ENCODE measurements around the gene NFYB. TPM values are rescaled to one million over a fixed set of nuclear protein-coding genes. Genes with fewer than 3 reads are reported as not detected.

NFYB gene
- total RNA-seq, 5 donors from 2014 or later (not counting 1 experiment from before 2014, with no cell fraction given), result 15.6 to 23.7 (median 22.3) TPM

DNA sequence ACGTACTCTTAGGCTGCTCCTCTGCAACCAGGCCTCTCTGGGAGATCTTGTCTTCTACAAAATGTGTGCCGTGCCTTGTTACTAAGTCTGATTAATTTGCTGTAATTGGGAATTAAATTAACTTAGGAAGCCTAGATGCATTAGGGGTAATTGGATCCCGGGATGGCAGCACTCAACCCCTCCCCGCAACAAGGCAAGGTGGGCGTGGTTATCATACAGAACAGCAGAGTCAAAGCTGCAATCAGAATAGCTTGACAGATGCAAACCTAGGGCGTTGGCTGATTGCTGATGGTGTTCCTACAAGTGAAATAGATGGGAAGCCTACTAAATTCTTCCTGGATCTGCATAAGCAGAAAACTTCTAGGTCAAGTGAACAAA is 34.5 kb upstream of the NFYB start:
- no peaks in the 10 kb centered on the region for H3K27me3 ChIP-seq (replicated peaks in 1 of 2; ENCODE audit: control insufficient read depth in 2 of 2, extremely low read depth in 1 of 2, insufficient read depth in 2 of 2, low read length in 1 of 2)
- Mint-ChIP-seq H3K4me1 (no peaks in the 10 kb centered on the region), H3K4me3 (no peak overlapping the region), H3K9me3 (no peaks in the 10 kb centered on the region), H3K27me3 (peaks cover 0 to 5% of the 10 kb centered on the region in 2 donors), H3K36me3 (no peaks in the 10 kb centered on the region), H3K27ac (no peak overlapping the region)
- DNase-seq (no peak), ATAC-seq (replicated peaks in 1 of 4) (no peak)
- 100% methylated on average over 1 of the region's 6 CpGs for WGBS (ENCODE audit: insufficient coverage)
- ChIA-PET POLR2A (no interaction called here), CTCF (no interaction called here)
- H3K4me3 ChIP-seq (ENCODE audit: control insufficient read depth in 1 of 2, extremely low read depth in 1 of 2, low read length in 1 of 2), result no peak overlapping the region
- H3K27ac ChIP-seq (ENCODE audit: low read length), result no peak overlapping the region
- no peaks in the 10 kb centered on the region for H3K36me3 ChIP-seq (ENCODE audit: control insufficient read depth in 2 of 2, extremely low read depth in 1 of 2, insufficient read depth in 1 of 2, low read length in 1 of 2)
- no peaks in the 10 kb centered on the region for H3K4me1 ChIP-seq (ENCODE audit: control insufficient read depth in 1 of 2, extremely low read depth in 1 of 2, insufficient read depth in 2 of 2, low read length in 2 of 2)
- H3K9me3 ChIP-seq, result no peaks in the 10 kb centered on the region

GRCh38 chr12:104171785-104172569 is 34.0 kb upstream of the NFYB start:
- DNase-seq (no peak), ATAC-seq (replicated peaks in 1 of 4) (no peak)
- Mint-ChIP-seq H3K4me3 (no peak overlapping the region), H3K27ac (no peak overlapping the region), H3K4me1 (no peaks in the 10 kb centered on the region), H3K27me3 (peaks cover 0 to 5% of the 10 kb centered on the region in 2 donors), H3K9me3 (no peaks in the 10 kb centered on the region), H3K36me3 (no peaks in the 10 kb centered on the region)
- Histone ChIP-seq H3K9me3 (no peaks in the 10 kb centered on the region), H3K4me3 (ENCODE audit: control insufficient read depth in 1 of 2, extremely low read depth in 1 of 2, low read length in 1 of 2) (no peak overlapping the region), H3K27me3 (replicated peaks in 1 of 2; ENCODE audit: control insufficient read depth in 2 of 2, extremely low read depth in 1 of 2, insufficient read depth in 2 of 2, low read length in 1 of 2) (no peaks in the 10 kb centered on the region), H3K4me1 (ENCODE audit: control insufficient read depth in 1 of 2, extremely low read depth in 1 of 2, insufficient read depth in 2 of 2, low read length in 2 of 2) (no peaks in the 10 kb centered on the region), H3K27ac (ENCODE audit: low read length) (no peak overlapping the region), H3K36me3 (ENCODE audit: control insufficient read depth in 2 of 2, extremely low read depth in 1 of 2, insufficient read depth in 1 of 2, low read length in 1 of 2) (no peaks in the 10 kb centered on the region)
- 81% methylated on average over 13 of the region's 28 CpGs for WGBS (ENCODE audit: insufficient coverage)
- CTCF ChIA-PET, result no interaction called here
- POLR2A ChIA-PET, result no interaction called here

GRCh38 chr12:104168596-104168995 is 30.6 kb upstream of the NFYB start:
- peaks cover 0 to 5% of the 10 kb centered on the region in 2 donors for H3K27me3 Mint-ChIP-seq
- no peak overlapping the region for H3K27ac Mint-ChIP-seq
- H3K36me3 ChIP-seq (ENCODE audit: control insufficient read depth in 2 of 2, extremely low read depth in 1 of 2, insufficient read depth in 1 of 2, low read length in 1 of 2), result no peaks in the 10 kb centered on the region

DNA sequence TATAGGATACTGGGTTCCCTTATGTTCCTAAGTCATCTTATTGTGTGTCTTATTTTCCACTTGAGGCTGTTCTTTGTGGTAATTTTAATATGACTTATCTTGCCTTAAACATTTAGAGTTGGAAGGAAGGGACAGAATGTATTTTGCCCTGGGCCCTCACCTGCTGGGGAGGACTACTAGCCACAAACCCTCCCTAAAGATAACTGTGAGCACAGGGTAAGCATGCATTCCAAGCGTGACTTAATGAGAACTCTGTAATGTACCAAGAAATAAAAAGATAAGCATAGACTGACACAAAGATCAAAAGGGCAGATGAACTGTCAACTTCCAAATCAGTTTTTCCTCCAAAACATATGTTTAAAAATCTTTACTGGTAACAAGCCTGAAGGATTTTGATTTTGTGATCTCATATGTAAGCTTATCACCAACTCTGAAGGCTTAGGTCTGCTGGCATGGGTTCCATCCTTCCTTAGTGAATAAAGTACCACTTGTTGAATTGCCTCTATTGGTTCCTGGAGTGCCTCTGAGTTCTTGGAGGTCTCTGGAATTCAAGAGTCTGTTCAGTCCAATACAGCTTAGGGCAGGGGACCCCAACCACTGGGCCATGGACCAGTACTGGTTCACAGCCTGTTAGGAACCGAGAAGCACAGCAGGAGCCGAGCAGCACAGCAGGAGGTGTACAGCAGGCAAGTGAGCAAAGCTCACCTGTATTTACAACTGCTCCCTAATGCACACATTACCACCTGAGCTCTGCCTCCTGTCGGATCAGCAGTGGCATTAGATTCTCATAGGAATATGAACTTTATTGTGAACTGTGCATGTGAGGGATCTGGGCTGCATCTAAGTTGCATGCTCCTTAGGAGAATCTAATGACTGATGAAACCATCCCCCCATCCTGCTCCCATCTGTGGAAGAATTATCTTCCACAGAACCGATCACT is 29.8 kb upstream of the NFYB start:
- Histone ChIP-seq H3K4me1 (ENCODE audit: control insufficient read depth in 1 of 2, extremely low read depth in 1 of 2, insufficient read depth in 2 of 2, low read length in 2 of 2) (no peaks in the 10 kb centered on the region), H3K9me3 (no peaks in the 10 kb centered on the region), H3K36me3 (ENCODE audit: control insufficient read depth in 2 of 2, extremely low read depth in 1 of 2, insufficient read depth in 1 of 2, low read length in 1 of 2) (no peaks in the 10 kb centered on the region), H3K27ac (ENCODE audit: low read length) (no peak overlapping the region), H3K27me3 (replicated peaks in 1 of 2; ENCODE audit: control insufficient read depth in 2 of 2, extremely low read depth in 1 of 2, insufficient read depth in 2 of 2, low read length in 1 of 2) (no peaks in the 10 kb centered on the region), H3K4me3 (ENCODE audit: control insufficient read depth in 1 of 2, extremely low read depth in 1 of 2, low read length in 1 of 2) (no peak overlapping the region)
- Mint-ChIP-seq H3K9me3 (no peaks in the 10 kb centered on the region), H3K36me3 (no peaks in the 10 kb centered on the region), H3K4me3 (no peak overlapping the region), H3K4me1 (no peaks in the 10 kb centered on the region), H3K27me3 (peaks cover 0 to 5% of the 10 kb centered on the region in 2 donors), H3K27ac (no peak overlapping the region)
- POLR2A ChIA-PET, result no interaction called here
- CTCF ChIA-PET, result no interaction called here
- DNase-seq (no peak), ATAC-seq (replicated peaks in 1 of 4) (no peak)
- no CpG with 5 or more reads among the region's 5 CpGs for WGBS (ENCODE audit: insufficient coverage)

More at GRCh38 chr12:104168596-104168995, 30.6 kb upstream of the NFYB start:
- ChIA-PET CTCF (no interaction called here), POLR2A (no interaction called here)
- H3K27me3 ChIP-seq (replicated peaks in 1 of 2; ENCODE audit: control insufficient read depth in 2 of 2, extremely low read depth in 1 of 2, insufficient read depth in 2 of 2, low read length in 1 of 2), result no peaks in the 10 kb centered on the region
- no peaks in the 10 kb centered on the region for H3K9me3 ChIP-seq
- H3K4me1 Mint-ChIP-seq, result no peaks in the 10 kb centered on the region
- no peaks in the 10 kb centered on the region for H3K4me1 ChIP-seq (ENCODE audit: control insufficient read depth in 1 of 2, extremely low read depth in 1 of 2, insufficient read depth in 2 of 2, low read length in 2 of 2)
- H3K4me3 ChIP-seq (ENCODE audit: control insufficient read depth in 1 of 2, extremely low read depth in 1 of 2, low read length in 1 of 2), result no peak overlapping the region
- H3K27ac ChIP-seq (ENCODE audit: low read length), result no peak overlapping the region
- H3K4me3 Mint-ChIP-seq, result no peak overlapping the region
- ATAC-seq (replicated peaks in 1 of 4) (no peak), DNase-seq (no peak)
- H3K9me3 Mint-ChIP-seq, result no peaks in the 10 kb centered on the region
- H3K36me3 Mint-ChIP-seq, result no peaks in the 10 kb centered on the region
- WGBS (ENCODE audit: insufficient coverage), result 80% methylated on average over 1 of the region's 5 CpGs

DNA sequence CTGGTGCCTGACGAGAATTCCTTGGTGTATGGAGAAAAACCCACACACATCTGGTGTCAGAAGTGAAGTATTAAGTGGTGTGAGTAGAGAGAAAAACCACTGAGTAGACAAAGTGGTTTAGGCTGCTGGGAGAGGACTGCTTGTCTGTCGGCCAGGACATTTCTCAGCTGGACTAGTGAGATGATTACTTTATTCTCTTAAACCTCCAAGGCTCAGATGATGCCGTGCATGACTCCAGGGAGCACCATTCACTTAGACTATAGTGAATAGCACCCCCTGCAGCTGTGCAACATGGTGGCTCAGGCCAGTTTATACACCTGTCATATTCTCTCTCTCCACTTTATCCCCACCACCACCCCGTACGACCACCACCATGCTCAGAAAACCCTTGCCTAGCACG is 28.5 kb upstream of the NFYB start:
- H3K27me3 ChIP-seq (replicated peaks in 1 of 2; ENCODE audit: control insufficient read depth in 2 of 2, extremely low read depth in 1 of 2, insufficient read depth in 2 of 2, low read length in 1 of 2), result no peaks in the 10 kb centered on the region
- no peaks in the 10 kb centered on the region for H3K36me3 ChIP-seq (ENCODE audit: control insufficient read depth in 2 of 2, extremely low read depth in 1 of 2, insufficient read depth in 1 of 2, low read length in 1 of 2)
- no peak overlapping the region for H3K27ac ChIP-seq (ENCODE audit: low read length)
- Mint-ChIP-seq H3K9me3 (no peaks in the 10 kb centered on the region), H3K27me3 (peaks cover 4 to 7% of the 10 kb centered on the region in 2 donors), H3K36me3 (no peaks in the 10 kb centered on the region), H3K27ac (no peak overlapping the region), H3K4me3 (no peak overlapping the region), H3K4me1 (no peaks in the 10 kb centered on the region)
- no peak overlapping the region for H3K4me3 ChIP-seq (ENCODE audit: control insufficient read depth in 1 of 2, extremely low read depth in 1 of 2, low read length in 1 of 2)
- 98% methylated on average over 5 of the region's 6 CpGs for WGBS (ENCODE audit: insufficient coverage)
- ChIA-PET POLR2A (no interaction called here), CTCF (interaction anchor here in 1 of 2 donors (0.7 kb wide), 1 partner anchor 306 kb away, joined by 5 read pairs; no protein-coding TSS in a partner anchor)
- H3K4me1 ChIP-seq (ENCODE audit: control insufficient read depth in 1 of 2, extremely low read depth in 1 of 2, insufficient read depth in 2 of 2, low read length in 2 of 2), result no peaks in the 10 kb centered on the region
- DNase-seq (no peak), ATAC-seq (replicated peaks in 1 of 4) (no peak)
- no peaks in the 10 kb centered on the region for H3K9me3 ChIP-seq

GRCh38 chr12:104165801-104166200 is 27.8 kb upstream of the NFYB start:
- H3K9me3 ChIP-seq, result no peaks in the 10 kb centered on the region
- ChIA-PET CTCF (interaction anchor here in 1 of 2 donors (0.7 kb wide), 1 partner anchor 161 kb away, joined by 3 read pairs; no protein-coding TSS in a partner anchor), POLR2A (no interaction called here)

More at GRCh38 chr12:104165801-104166200, 27.8 kb upstream of the NFYB start:
- Mint-ChIP-seq H3K27ac (no peak overlapping the region), H3K4me1 (no peaks in the 10 kb centered on the region), H3K36me3 (no peaks in the 10 kb centered on the region), H3K9me3 (no peaks in the 10 kb centered on the region), H3K4me3 (no peak overlapping the region), H3K27me3 (peaks cover 4 to 7% of the 10 kb centered on the region in 2 donors)
- no peak overlapping the region for H3K27ac ChIP-seq (ENCODE audit: low read length)
- no peaks in the 10 kb centered on the region for H3K36me3 ChIP-seq (ENCODE audit: control insufficient read depth in 2 of 2, extremely low read depth in 1 of 2, insufficient read depth in 1 of 2, low read length in 1 of 2)
- H3K4me1 ChIP-seq (ENCODE audit: control insufficient read depth in 1 of 2, extremely low read depth in 1 of 2, insufficient read depth in 2 of 2, low read length in 2 of 2), result no peaks in the 10 kb centered on the region
- ATAC-seq (replicated peaks in 1 of 4) (no peak), DNase-seq (no peak)
- no peak overlapping the region for H3K4me3 ChIP-seq (ENCODE audit: control insufficient read depth in 1 of 2, extremely low read depth in 1 of 2, low read length in 1 of 2)
- WGBS (ENCODE audit: insufficient coverage), result 86% methylated on average over 1 of the region's 2 CpGs
- peaks cover 0 to 2% of the 10 kb centered on the region in 2 experiments for H3K27me3 ChIP-seq (replicated peaks in 1 of 2; ENCODE audit: control insufficient read depth in 2 of 2, extremely low read depth in 1 of 2, insufficient read depth in 2 of 2, low read length in 1 of 2)
